Measurements from ENCODE around the gene AFF2. TPM values are rescaled to one million over a fixed set of nuclear protein-coding genes. Genes with fewer than 3 reads are reported as not detected.
"Not testable (repeated sequence)": the region's sequence is repeated elsewhere in the genome, so short reads cannot be mapped to it uniquely, and the experiment has no call there.

The AFF2 gene
- total RNA-seq, 4 donors from 2014 or later = 0.09 to 2.5 (median 0.65) TPM

- Histone ChIP-seq H3K27ac (no peak overlapping the region), H3K9me3 (no peaks in the 10 kb centered on the region), H3K27me3 (no peaks in the 10 kb centered on the region), H3K4me3 (no peak overlapping the region), H3K4me1 (no peaks in the 10 kb centered on the region), H3K36me3 (no peaks in the 10 kb centered on the region)
- TF ChIP-seq POLR2A (IDR thresholded peaks at IDR 0.05) (no peak), CTCF (IDR thresholded peaks at IDR 0.05) (no peak)
- intact Hi-C loops (cut with DNase I) = no loop called here
- no peak for DNase-seq
Measured at GRCh38 chrX:148902581-148902980, 402.2 kb downstream of the AFF2 start.

- 59 to 64% methylated on average over 3 of the region's 3 CpGs for WGBS, 2 donors
- no peak for DNase-seq
- intact Hi-C loops (cut with DNase I) = no loop called here
Measured at GRCh38 chrX:148903176-148903575, 402.8 kb downstream of the AFF2 start.

GRCh38 chrX:148904421-148905111 lies 404.1 kb downstream of the AFF2 start:
- no peak for DNase-seq
- H3K36me3 ChIP-seq = no peaks in the 10 kb centered on the region
- no peak overlapping the region for H3K27ac ChIP-seq
- no peak for TF ChIP-seq CTCF (IDR thresholded peaks at IDR 0.05)
- no peak for TF ChIP-seq POLR2A (IDR thresholded peaks at IDR 0.05)
- H3K9me3 ChIP-seq = no peaks in the 10 kb centered on the region
- intact Hi-C loops (cut with DNase I) = no loop called here
- no peaks in the 10 kb centered on the region for H3K4me1 ChIP-seq
- H3K27me3 ChIP-seq = no peaks in the 10 kb centered on the region
- WGBS, 2 donors = 30% methylated on average over 3 of the region's 3 CpGs
- H3K4me3 ChIP-seq = no peak overlapping the region

More at GRCh38 chrX:148903176-148903575, 402.8 kb downstream of the AFF2 start:
- Histone ChIP-seq H3K4me1 (no peaks in the 10 kb centered on the region), H3K4me3 (no peak overlapping the region), H3K9me3 (no peaks in the 10 kb centered on the region), H3K27me3 (no peaks in the 10 kb centered on the region), H3K27ac (no peak overlapping the region), H3K36me3 (no peaks in the 10 kb centered on the region)
- TF ChIP-seq CTCF (IDR thresholded peaks at IDR 0.05) (no peak), POLR2A (IDR thresholded peaks at IDR 0.05) (no peak)

- Histone ChIP-seq H3K4me1 (no peaks in the 10 kb centered on the region), H3K36me3 (no peaks in the 10 kb centered on the region), H3K27me3 (no peaks in the 10 kb centered on the region), H3K9me3 (no peaks in the 10 kb centered on the region), H3K27ac (no peak overlapping the region), H3K4me3 (no peak overlapping the region)
- 28 to 70% methylated on average over 2 to 3 of the region's 5 CpGs for WGBS, 2 donors
- intact Hi-C loops (cut with DNase I) = no loop called here
- TF ChIP-seq CTCF (IDR thresholded peaks at IDR 0.05) = no peak
- no peak for TF ChIP-seq POLR2A (IDR thresholded peaks at IDR 0.05)
- no peak for DNase-seq
Measured at GRCh38 chrX:148905400-148905799, 405.0 kb downstream of the AFF2 start.

- DNase-seq = not testable (repeated sequence)
Measured at GRCh38 chrX:148906628-148907027, 406.2 kb downstream of the AFF2 start.

GRCh38 chrX:148909758-148910157 lies 409.3 kb downstream of the AFF2 start:
- Histone ChIP-seq H3K27ac (no peak overlapping the region), H3K27me3 (no peaks in the 10 kb centered on the region), H3K36me3 (no peaks in the 10 kb centered on the region), H3K4me3 (no peak overlapping the region), H3K4me1 (no peaks in the 10 kb centered on the region), H3K9me3 (no peaks in the 10 kb centered on the region)
- no peak for DNase-seq
- TF ChIP-seq POLR2A (IDR thresholded peaks at IDR 0.05) = no peak
- no peak for TF ChIP-seq CTCF (IDR thresholded peaks at IDR 0.05)
- intact Hi-C loops (cut with DNase I) = no loop called here

More at GRCh38 chrX:148906628-148907027, 406.2 kb downstream of the AFF2 start:
- H3K27me3 ChIP-seq; H3K9me3 ChIP-seq; H3K27ac ChIP-seq; H3K36me3 ChIP-seq; H3K4me1 ChIP-seq; intact Hi-C loops (cut with DNase I); H3K4me3 ChIP-seq: not testable (repeated sequence)
- 81 to 86% methylated on average over 5 to 9 of the region's 11 CpGs for WGBS, 2 donors

Data from esophagus squamous epithelium (tissue), 5 donors.